ENCODE results near the gene SERPINB3.
"Not testable (repeated sequence)": the region's sequence is repeated elsewhere in the genome, so short reads cannot be mapped to it uniquely, and the experiment has no call there.

DNA sequence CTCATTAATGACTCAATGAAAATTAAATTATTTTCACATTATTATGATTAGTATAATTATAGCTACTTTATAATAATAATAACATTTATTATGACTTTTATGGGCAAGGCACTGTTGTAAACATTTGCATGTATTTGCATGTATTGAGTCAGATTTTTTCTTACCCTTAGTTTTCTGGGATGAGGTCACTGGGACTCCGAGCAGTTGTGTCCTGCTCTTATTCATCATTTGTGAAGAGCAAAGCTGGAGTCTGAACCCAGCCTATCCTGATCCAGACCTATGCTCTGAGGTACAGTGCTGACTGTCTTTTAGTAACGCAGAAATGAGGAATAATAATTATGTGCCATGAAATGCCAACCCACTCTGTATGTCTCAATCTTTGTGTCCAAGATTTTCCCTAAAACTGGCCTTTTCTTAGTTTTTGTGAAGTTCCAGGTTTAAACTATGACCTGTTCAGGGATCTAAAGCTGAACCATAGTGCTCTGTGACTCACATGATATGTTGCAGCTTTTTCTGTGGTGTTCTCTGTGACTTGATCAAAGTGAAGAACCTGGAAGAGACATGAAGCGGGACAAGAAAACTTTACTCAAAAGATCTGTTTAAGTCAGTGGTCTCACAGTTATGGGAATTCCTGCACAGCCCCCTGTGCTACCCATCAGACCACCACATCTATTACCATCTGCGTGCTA, 18.9 kb downstream of the SERPINB3 start:
- not testable (repeated sequence) for TF ChIP-seq CTCF, POLR2A (IDR thresholded peaks at IDR 0.05)
